GM06990 (cell line): ENCODE results near the gene BRF1.

Experiments used
- DNase-seq: peaks from one replicate; pipeline ENCODE4 v3.0.0-alpha.2; 2011; ENCODE audit not compliant: insufficient read length; ENCODE audit errors: extremely low read depth
- H3K27me3 ChIP-seq: replicated peaks from 2 replicates; pipeline ENCODE4 v1.6.0; 2011; ENCODE audit warnings: low read length; ENCODE audit not compliant: control insufficient read depth, insufficient read depth
- H3K36me3 ChIP-seq: 2 replicates; pipeline ENCODE4 v1.5.1; 2011; ENCODE audit warnings: low read length; ENCODE audit not compliant: control insufficient read depth, insufficient read depth
- H3K4me3 ChIP-seq: replicated peaks from 2 replicates; pipeline ENCODE4 v1.5.1; 2011; ENCODE audit warnings: low read depth, mild to moderate bottlenecking, control low read depth, low read length
- TF ChIP-seq, protein P1 (sequence below): IDR thresholded peaks from 2 replicates; pipeline ENCODE4 v1.5.1; 2011; ENCODE audit warnings: low read length, control low read depth, mild to moderate bottlenecking, inconsistent platforms; ENCODE audit not compliant: insufficient read depth, poor library complexity, severe bottlenecking

Gene BRF1

DNA sequence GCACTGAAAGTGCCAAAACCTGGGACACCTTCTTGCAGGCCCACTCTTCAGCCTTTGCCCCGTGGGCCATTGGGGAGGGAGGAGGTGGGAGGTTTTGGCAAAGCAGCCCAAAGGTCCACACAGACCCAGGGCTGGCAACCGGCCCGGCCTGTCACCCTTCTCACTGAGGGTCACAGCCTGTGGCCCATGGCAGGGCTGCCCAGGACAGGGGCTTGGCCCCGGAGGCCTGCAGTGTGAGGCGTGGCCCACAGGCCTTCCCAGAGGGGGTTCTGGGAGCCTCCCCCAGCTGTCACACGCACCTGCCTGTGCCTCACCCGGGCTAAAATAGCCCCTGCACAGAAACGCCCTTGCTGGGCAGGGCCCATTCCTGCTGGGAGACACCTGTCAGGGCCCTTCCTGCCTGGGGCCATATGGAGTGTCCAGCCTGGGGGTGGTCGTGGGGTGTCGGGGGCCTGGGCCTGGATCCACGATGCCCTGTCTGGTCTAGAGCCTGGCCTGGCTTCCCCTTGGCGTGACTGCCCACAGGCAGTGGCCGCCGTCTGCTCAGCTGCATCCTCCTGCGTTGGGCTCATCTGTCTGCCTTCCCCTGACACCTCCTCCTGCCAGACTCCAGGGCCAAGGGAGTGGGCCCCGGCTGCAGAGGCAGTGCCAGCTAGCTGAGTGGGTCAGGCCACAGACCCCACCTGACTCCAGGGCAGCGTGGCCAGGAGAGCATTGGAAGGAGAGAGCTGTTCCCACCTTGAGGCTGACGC is 33.0 kb upstream of the BRF1 start:
- no peak for DNase-seq
- TF ChIP-seq, protein P1, sequence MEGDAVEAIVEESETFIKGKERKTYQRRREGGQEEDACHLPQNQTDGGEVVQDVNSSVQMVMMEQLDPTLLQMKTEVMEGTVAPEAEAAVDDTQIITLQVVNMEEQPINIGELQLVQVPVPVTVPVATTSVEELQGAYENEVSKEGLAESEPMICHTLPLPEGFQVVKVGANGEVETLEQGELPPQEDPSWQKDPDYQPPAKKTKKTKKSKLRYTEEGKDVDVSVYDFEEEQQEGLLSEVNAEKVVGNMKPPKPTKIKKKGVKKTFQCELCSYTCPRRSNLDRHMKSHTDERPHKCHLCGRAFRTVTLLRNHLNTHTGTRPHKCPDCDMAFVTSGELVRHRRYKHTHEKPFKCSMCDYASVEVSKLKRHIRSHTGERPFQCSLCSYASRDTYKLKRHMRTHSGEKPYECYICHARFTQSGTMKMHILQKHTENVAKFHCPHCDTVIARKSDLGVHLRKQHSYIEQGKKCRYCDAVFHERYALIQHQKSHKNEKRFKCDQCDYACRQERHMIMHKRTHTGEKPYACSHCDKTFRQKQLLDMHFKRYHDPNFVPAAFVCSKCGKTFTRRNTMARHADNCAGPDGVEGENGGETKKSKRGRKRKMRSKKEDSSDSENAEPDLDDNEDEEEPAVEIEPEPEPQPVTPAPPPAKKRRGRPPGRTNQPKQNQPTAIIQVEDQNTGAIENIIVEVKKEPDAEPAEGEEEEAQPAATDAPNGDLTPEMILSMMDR = no peak
- Histone ChIP-seq H3K36me3 (no peaks in the 10 kb centered on the region), H3K27me3 (no peaks in the 10 kb centered on the region), H3K4me3 (no peak overlapping the region)

DNA sequence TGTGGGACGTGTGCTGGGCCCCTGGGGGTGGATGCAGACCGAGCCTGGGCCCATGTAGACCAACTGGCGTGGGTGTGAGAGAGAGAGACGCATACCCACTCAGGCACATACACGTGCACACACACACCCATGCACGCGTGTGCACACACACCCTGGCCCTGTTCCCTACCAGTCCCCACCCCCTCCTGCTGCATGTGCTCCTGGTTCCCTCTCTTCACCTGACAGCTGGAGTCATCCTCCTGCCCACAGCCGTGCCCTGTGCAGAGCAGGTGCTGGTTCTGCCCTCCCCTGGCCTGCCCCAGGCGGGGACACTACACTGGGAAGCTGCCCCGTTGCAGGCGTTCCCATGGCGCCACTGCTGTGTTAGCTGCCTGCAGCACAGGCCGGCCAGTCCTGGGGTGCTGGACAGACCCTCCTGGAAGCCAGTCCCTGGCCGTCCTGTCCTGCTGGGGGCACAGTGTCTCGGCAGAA is 32.3 kb upstream of the BRF1 start:
- Histone ChIP-seq H3K4me3 (no peak overlapping the region), H3K27me3 (no peaks in the 10 kb centered on the region), H3K36me3 (no peaks in the 10 kb centered on the region)
- peak; percentile 5 for DNase-seq
- TF ChIP-seq, protein P1 = no peak

DNA sequence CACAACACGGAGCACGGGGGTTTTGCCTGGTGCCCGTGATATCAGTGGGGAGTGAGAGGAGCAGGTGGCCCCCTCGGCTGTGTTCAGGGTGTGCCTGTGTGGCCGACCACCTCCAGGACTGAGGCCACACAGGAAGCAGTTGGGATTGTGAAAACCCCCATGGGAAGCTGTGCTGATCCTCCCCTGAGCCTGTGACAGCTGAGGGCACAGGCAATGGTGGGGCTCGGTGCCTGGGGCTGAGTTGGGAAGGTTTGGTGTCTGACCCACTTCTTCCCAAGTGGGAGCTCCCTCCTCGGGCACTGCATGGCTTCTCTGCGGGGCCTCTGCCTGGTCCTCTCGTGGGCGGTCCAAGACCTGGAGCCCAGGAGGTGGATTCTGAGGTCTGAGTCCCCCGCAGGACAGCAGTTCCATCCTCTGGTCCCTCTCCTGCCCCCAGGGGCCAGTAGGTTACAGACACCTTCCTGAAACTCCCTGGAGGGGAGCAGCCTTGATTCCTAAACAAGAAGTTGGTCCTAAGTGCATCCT is 31.6 kb upstream of the BRF1 start:
- H3K36me3 ChIP-seq = no peaks in the 10 kb centered on the region
- peak; percentile 3 for DNase-seq
- TF ChIP-seq, protein P1 = no peak
- no peaks in the 10 kb centered on the region for H3K27me3 ChIP-seq
- H3K4me3 ChIP-seq = no peak overlapping the region

DNA sequence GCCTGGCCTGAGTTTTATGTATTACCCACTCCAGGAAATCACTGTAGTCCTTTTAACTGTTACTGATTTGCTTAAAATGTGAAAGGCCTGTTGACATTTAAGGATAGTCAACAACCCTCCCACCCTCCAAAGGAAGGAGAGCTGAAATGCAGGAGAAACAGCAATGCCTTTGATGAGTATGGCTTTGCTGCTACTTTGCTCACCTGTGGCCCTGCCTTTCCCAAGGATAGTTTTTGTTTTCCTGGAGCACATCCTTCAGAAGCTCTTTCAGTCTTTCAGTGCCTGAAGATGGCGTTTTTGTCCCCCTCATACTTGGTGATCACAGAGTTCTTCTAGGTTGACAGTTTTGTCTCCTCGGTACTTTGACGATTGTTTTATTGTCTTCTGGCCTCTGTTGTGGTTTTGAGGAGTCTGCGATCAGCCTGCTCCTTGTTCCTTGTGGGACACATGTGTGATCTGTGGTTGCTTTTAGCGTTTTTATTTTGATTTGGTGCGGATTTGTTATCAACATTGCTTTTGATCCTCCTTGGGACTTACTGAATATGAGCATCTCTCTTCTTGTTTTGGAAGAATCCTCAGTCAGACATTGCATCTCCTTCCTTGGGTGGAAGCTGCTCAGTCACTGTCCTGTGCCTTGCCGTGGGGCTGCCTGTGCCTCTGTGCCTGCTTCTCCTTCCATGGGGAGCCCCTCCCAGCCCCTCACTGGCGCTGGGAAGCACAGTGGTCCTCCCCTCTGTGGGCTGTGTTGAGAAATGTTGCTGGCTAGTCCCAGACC is 31.0 kb upstream of the BRF1 start:
- DNase-seq = no peak

DNA sequence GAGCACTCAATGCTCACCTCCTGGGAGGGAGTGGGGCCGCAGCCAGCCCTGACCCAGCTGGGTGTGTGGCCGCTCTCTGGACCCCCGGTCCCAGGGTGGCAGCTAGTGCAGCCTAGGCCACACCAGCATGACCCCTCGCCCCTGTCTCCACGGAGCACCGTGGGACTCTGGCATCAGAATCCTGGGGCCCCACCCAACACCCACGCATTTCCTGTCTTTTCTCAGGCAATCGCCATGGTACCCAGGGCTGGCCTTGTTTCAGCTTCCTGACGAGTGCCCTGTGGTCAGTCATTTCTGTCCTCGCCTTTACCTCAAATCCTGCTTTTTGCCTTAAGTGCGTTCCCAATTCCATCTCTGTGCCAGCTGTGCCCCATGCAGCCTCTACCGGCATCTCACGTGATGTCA is 29.7 kb upstream of the BRF1 start:
- H3K27me3 ChIP-seq = no peaks in the 10 kb centered on the region
- peak; percentile 4 for DNase-seq
- TF ChIP-seq, protein P1 = no peak
- H3K36me3 ChIP-seq = no peaks in the 10 kb centered on the region
- H3K4me3 ChIP-seq = no peak overlapping the region

More for the DNA sequence above, 31.0 kb upstream of the BRF1 start:
- H3K27me3 ChIP-seq = no peaks in the 10 kb centered on the region
- H3K36me3 ChIP-seq = no peaks in the 10 kb centered on the region
- TF ChIP-seq, protein P1 = no peak
- H3K4me3 ChIP-seq = no peak overlapping the region
